Islet of Langerhans (tissue), 1 donor: ENCODE measurements around the gene SUCLG1.

Experiments
- FAIRE-seq: peaks from one replicate; lab custom pipeline; 2011; peaks lifted over from hg19 to GRCh38; lab: Jason Lieb, UNC

SUCLG1 gene

DNA sequence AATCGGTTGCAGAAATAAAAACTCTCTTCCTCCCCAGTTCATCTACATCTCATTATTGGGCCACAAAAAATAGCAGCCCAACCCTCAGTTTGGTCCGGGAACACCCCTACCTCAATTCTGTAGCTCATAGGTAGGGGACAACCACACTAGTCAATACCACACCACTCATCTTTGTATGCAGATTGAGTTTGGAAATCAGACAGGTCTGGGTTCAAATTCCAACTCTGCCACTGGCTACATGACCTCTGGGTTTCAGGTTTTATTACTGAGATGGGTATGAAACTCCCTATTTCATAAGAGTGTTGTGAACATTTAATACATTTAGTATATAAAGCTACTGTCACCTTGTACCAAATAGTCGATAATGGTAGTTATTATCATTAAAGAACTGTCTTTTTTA, 2.2 kb upstream of the SUCLG1 start:
- no peak for FAIRE-seq

DNA sequence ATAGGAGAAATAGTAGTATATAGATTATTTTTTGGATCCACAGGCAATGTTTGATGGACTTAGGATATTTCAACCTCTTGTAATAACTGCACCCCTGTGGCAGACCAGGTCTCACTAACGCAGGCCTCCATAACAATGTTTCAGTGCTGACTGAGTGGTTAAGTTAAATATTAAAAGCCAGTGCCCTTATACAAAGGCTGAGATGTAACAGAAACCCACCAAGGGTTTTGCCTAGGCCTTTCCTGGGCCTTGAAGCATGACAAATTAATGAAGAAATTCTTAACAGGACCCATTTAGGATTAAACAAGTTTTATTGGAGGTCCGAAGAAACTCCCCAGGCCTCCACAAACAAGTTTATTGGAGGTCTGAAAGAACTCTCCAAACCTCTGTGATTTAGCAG, 1.6 kb upstream of the SUCLG1 start:
- FAIRE-seq = no peak

DNA sequence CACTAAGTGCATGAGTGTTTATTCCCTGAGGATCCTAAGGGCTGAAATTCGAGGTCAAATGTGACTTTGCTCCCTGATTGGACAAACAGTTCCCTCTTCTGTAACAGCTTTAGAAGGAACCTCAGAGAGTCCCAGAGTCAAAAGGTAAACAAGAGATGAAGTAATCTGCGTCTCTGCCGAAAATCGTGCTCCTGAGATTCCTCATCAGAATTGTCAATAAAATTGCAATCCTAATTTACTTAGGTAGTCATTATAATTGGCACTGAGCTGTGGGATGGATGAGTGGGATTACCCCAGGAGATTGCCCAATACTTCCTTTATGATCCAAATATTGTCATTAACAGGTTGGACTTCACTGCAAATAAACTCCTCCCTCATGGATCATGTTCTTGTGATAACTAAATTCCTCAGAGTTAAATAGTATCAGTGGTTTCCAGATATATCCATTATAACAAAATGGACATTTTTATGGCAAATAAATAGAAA, 907 bp upstream of the SUCLG1 start:
- FAIRE-seq = no peak

DNA sequence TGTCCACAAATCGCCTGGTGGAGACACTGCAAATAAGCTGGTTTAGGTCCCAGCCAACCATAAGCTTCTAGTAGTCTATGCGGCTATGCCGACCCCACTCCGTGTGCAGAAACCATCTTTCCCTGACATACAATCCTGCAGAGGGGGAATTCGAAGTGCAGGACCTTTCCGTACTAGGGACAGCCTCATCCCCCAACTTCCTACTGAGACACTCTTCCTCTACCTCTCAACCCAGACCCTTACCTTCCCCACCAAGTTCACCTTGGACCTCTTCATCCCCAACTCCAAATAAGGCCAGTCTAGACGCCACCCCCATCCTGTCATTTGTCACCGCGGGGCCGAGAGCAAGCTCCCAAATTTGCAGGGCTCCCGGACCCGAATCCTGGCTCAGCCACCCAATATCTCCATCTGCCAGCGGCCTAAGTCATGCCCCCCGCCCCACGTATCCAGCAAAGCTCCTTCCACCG, 496 bp downstream of the SUCLG1 start:
- FAIRE-seq = no peak

DNA sequence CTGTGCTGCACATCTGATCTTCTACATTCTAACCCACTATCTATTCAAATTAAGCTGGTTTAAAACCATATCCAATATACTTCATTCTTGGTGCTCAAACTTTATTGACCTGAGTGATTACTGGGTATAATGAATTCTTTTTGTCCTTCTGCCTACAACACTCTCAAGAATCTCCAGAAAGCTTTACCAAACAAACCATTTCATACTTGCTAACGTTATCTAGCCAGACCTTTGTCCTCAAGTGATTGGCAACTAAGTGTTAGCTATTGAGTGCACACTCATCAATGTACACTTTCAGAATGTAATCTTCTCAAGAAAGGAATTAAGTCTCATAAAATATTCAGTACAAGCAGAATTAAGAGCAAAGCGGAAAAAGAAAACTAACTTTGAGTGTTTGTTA, 1.4 kb downstream of the SUCLG1 start:
- FAIRE-seq = no peak

DNA sequence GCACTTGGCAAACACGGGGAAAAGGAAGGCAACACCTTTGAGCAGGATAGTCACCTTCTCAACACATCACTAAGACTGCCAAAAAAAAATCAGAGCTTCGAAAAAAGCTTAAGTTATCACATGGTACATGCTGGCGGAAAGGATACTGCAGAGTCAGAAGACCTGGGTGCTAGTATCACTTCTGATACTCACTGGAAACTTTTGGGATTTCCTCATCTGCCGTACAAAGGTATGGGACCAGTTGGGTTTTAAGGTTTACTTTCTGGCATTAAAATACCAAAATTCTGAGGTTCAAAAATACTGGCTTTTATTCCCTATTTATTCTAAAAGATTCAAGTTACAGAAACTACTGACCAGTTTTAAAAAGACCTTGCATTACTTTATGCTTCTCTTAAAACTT, 2.9 kb downstream of the SUCLG1 start:
- no peak for FAIRE-seq

DNA sequence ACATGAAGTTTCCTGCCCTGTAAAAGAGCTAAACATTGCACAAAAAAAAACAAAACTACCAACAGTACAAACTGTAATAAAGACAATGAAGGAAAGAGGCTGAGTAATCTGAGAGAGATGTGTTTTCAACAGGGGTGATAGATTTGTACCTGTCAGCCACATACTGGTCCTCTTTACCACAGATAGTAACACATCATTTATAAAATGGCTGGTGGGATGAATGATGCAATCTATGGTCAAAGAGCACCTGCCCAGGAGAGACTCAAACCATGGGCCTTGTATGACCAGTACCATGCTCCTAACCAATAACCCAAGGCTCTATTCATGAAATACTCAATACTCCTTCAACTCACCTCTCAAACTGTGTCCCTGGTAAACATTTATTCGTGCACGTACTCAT, 4.5 kb downstream of the SUCLG1 start:
- no peak for FAIRE-seq

DNA sequence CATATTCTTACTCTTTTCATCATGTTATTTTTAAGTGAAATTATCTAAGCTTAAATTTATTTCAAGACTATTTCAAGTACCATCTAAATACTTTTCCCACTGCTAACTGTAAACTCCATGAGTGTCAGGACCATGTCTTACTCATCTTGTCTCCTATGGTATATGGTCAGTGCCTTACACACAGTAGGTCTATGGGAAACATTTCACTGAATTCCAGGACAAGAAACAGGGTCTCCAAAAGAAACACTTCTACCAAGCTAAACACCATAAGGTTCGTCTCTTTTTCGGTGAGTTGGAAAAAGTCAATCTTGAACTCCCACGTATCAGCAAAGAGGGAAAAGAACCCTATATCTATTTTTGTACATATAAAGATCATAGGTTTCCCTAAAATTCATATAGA, 6.5 kb downstream of the SUCLG1 start:
- FAIRE-seq = no peak

DNA sequence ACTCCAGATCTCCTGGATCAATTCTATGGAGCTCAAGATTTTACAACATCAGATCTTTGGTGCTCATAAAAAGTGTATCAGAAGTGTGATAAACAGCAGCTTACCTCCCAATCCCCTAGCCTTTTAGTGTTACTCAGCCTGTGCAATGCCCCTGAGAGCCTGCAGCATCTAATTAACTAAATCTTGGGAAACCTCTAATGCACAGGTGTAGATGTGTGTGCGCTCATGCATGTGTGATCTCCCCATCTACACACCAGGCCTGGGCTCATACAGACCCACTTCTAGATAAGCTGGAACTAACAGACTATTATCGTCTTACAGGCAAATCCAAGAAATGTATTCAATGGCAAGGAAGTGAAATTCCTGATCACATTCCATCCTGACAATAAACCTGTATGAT, 7.5 kb downstream of the SUCLG1 start:
- FAIRE-seq = no peak

DNA sequence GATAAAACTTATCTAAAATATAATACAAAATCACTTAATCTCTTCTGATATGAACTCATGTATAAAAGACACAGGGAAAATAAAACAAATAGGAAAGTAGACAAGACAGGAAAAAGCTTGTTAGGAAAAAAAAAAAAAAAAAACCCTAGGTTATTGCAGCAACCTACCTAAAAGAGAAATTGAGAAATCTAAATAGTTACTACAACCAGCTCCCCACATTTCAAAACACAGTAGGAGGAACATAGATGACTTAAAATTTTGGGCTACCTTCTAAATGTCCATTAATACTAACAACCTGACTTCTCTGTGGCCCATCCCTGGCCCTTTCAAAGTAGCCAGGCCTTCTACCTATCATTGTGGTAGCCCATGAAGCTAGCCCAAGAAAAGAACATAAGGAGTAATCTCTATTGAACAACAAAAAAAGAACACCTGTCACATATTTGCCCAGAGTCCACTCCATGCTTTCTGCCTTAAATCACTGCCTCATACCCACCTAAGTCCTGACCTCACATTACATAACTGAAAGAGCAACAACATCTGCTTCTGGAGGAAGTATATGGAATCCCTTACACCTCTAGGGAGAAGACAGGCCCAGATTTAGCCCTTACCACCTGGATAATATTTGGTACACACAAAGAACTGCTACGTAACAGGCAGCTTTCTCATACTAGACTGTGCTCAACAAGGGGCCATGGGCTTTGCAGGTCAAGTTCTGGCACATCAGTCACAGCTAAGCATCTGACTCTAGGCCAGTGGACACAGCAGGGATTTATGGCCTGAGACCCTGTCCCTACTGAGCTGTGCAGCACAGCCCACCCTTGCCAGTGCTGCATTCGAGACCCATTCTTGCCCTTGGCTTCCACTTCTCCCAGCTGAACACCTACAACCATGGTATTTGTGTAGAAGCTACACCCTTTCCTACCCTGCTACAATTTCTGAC, 8.5 kb downstream of the SUCLG1 start:
- FAIRE-seq = no peak

DNA sequence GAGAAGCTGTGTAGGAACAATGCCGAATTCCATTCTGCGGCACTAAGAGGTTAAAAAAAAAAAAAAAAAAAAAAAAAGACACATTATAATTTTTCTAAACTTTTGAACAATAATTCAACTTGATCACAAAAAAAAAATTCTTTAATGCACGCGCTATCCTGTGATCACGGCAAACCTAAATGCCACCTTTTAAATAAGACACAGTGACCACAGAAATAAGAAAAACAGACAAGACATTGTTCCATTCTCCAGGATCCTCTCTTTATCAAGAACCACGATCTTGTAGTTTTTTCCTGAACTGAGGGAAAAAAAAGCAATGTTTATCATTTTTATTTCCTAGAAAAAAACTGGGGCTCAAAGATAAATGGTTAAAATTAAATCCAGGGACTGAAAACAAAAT, 9.4 kb downstream of the SUCLG1 start:
- no peak for FAIRE-seq

DNA sequence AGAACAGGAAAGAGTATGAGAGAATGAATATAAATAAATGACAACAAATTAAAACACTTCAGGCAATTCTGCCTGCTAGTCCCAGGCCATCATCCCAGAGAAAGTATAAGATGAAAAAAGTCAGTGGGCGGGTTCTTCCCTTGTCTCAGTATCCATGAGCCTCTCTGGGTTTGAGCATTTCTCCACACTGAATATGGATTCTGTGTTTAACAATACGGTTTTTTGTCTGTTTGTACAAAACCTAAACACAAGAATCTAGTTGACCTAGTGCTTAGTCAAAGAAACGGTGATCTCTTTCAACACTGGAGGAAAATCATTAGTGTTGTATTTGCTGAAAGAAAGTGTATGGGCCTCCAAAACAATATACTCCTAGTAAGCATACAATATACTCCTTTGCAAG, 10.0 kb downstream of the SUCLG1 start:
- FAIRE-seq = no peak

DNA sequence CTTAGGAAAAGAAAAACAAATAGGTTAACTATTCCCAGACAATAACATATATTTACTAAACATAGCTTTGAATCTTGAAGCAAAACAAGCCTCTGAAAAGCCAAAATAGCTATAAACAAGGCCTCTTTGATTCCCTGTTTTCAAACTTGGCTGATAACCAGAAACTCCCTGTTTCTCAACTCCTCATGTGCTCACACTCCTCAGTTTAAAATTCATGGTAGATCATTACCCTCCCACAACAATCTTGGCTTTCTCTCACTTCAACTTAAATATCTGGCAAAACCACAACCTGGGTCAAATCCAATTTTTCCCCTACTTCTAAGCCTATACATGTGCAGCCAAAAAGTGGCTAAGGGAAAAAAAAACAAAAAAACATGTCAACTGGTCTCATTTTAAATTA, 15.6 kb downstream of the SUCLG1 start:
- FAIRE-seq = no peak

DNA sequence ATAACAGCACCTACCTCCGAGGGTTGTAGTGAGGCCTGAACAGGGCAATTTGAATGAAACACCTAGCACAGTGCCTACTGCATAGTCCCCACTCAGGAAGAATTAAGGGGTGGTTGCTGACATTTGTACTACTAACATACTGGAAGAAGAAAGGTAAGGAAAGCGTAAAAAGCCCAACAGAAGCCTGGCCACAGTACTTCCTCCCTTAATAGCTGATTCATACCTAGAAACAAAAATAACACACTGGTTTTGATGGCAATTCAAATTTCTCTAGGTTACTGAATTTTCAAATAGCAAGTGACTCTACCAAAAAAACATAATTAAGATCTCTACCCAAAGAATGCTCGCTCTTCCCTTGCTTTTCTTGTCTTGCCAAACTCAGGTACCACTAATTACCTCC, 16.2 kb downstream of the SUCLG1 start:
- no peak for FAIRE-seq

DNA sequence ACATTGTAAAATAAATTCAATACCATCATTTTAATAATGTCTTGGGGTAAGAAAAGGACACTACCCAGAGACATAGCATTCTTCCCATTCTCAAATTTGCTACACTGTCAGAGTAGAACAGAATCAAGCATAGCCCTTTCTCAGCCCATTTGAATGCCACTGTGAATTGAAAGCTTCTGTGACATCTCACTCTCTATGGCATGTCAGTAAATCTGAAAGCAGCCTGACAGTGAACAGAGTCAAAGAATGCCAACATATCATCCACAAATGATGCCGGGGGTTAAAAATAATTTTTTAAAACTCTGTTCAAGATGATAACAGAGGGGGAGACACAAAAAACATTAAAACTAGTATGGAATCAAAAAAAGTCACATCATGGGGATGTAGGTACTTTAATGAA, 17.6 kb downstream of the SUCLG1 start:
- FAIRE-seq = no peak

DNA sequence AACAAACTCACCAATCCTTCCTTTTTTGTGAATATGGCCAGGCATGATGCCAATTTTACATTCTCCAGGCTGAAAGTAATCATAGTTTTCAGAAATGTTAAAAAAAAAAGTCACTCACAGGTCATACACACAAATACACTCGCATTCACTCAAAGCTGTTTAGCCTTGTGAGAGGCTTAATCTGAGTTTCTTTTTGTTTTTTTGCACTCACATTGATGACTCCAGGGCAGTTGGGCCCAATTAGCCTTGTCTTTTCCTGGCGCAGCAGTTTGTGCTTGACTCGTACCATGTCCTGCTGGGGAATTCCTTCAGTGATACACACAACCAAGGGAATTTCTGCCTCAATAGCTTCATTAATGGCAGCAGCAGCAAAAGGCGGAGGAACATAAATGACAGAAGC, 18.0 kb downstream of the SUCLG1 start:
- FAIRE-seq = no peak

DNA sequence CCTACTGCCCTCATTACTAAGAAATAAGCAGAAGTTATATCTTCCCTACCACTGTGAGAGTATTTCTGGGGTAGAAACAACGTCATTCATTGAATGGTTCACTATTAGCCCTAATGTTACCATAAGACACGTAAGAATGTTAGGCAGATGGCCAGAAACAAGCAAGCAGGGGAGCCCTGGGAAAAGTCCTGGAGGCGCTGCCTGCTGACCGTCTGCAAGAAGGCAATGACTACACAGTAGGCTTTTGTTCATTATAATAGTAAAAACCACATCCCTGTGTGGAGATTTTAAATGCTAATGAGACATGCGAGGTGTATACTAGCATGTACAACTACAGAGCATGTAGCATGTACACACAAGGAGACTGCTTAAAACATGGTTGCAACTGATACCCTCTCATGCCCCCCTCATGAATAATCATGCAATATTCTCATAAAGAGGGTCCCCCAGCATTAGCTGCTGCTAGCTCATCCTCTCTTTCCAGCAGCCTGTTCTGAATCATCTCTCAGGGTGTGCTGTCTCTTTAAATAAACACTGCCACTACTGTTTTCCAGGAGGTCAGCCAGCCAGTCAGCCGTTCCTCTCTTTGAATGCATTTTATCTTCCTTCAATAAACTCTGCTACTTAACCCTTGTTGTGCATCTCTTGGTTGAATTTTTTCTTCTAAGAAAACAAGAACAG, 23.6 kb downstream of the SUCLG1 start:
- peak; percentile 90 for FAIRE-seq

DNA sequence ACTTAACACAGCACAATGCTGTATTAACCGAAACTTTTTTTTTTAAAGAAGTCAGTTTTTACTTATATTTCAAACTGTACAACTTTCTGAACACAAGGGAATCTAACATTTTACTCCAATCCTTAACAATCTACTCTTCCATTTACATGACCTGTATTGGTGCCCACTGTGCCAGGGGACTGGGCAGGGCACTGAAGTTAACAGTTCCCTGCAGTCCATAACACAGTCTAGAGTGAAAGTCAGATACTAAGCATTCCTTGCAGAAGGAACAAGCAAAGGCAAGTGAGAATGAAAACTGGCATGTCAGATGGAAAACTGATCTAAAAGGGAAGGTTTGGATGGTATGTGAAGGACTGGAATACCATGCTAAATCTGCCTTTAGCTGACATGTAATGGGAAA, 29.8 kb downstream of the SUCLG1 start:
- no peak for FAIRE-seq

DNA sequence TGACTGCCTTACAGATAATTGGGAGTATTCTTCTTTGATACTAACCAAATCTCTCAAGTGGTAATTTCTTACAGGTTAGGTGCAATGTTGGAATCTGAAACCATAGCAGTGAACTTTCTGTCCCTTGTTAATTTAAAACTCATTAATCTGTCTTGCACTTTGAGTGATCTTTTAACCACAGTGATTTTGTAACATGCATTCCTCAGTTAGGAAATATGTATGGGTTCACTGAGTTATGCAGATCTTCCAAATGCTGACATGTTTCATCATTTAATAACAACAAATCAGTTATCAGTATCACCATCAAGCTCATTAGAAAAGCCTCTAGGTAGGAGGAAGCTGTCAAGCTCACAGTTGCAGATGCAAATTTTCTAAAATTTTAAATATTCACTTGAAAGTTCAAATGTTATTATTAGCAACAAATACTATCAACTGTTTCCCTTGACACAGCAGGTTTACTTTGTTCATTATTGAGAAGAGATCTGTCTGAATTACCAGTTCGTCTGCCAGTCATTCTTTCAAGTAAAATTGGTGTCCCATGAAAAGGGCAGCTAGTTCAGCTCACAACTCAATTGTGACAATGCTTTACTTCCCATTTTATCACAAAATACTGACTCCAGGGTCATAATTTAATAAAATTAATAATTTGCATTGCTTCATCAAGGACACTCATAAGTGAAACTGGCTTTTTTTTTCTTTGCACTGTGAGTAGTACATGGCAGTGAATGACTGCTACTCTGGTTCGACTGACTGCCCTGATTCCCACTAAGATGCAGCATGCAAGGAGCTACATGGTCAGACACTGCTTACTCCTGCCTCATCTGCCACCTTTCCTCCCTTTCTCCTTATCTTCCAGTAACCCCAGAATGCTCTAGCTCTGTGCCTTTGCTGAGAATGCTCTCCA, 31.6 kb downstream of the SUCLG1 start:
- no peak for FAIRE-seq

DNA sequence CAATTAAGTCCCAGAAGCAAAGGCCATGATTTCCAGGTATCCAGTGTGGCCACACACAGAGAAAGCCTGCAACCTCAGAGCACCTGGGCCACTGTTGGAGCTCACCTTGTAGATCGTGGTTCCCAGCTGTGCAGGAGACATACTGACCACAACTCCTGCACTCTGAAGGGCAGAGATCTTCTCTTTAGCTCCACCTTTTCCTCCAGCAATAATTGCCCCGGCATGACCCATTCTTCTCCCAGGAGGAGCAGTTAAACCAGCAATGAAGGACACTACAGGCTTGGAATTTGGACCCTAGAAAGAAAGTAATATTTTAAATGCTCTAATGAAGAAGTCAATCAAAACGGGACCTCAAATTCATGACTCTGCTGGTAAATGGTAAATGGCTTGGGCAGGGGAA, 33.8 kb downstream of the SUCLG1 start:
- FAIRE-seq = no peak

DNA sequence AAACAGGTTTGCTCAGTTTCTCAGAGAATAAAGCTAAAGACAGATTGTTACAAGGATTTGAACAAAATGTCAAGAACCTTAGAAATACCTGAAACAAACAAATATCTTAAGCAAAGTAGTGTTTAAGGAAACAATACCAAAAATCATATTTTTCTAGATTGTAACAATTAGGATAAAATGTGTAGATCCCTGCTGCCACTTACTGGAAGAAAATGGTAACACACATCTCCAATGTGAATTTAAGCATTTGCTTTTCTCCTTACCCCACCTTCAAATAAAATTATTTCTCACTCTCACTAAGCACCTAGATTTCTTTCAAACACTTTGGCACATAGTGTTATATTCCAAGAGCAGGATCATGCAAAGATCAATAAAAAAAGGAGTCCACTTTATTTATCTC, 34.9 kb downstream of the SUCLG1 start:
- no peak for FAIRE-seq

DNA sequence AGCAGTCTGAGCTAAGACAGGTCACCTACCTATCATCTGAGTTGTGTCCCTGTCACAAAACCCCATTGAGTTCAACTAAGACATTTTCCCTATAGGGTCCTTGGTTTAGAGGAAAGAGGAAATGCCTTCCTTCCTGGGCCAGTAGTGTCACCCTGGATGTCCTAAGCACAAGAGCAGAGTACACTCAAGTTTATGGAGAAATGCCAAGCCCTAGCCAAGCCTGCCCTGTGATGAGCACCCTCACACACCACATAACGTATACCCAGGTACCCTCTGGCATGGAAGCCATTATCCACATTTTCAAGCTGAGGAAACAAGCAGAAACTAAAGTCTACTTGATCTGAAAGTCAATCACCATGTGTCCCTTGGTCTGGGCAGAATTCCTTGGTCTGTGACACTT, 37.3 kb downstream of the SUCLG1 start:
- no peak for FAIRE-seq

DNA sequence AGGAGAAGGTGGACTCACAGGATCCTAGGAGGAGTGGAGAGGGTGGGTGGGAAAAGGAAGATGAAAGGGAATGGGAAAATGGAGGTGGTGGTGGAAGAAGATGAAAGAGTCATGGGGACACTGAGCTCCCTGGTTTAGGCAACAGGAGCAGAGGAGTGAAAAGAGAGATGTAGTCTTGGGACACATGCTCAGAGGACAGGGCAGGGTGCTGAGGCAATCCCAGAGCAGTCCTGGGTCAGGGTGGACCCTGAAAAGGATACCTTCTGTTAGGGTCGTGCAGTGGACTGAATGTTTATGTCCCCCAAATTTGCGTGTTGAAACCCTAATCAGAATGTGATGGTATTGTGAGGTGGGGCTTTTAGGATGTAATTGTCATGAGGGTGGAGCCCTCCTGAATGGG, 37.9 kb downstream of the SUCLG1 start:
- FAIRE-seq = no peak
